ENCODE data around the gene DPYSL4.

Gene DPYSL4

DNA sequence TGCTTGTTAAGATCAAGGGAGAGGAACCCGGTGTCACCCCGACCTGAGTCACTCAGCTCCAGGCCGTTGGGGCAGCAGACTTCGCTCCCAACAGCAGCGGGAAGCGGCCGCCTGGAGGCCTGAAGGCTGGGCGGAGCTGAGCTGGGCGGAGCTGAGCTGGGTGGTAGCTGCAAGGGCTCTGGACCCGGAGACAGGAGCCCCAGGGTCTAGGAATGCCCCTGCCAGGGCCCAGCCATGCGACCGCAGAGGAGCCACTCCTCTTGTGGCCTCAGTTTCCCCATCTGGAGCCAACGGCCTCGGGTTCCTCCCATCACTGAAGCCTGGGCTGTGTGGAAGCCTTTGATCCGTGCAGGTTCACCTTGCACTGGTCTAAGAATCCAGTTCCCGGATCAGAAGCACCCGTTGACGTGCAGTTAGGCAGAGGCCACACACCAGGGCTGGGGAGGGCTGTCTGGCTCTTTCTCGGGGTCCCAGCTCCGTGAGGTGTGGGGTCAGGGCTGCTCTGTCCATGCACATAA is 21.9 kb upstream of the DPYSL4 start:
- no peak for DNase-seq

DNA sequence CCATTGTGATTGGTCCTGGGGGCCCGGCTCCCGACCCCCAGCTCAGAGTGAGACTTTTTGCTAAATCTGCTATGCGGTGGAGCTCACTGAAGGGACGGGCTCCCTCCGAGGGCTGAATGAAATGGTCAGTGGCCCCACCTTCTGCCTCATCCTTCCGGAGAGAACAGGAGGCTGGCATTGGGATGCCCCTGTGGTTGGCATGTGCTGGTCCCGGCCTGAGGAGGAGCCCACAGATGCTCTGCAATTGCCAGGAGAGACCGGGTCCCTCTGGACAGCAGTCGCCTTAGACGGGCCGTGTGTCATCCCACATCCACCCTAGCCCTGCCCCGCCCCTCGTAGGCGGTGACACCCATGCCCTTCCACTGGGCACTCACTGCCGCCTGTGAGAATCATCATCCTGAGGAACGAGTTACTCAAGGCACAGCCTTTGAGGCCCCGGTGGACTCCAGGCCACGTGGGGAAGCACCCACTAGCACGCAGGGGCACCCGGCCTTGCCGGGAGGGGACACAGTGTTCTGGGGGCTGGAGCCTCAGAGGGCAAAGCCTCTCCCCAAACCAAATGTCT is 21.2 kb upstream of the DPYSL4 start:
- no peak for DNase-seq

DNA sequence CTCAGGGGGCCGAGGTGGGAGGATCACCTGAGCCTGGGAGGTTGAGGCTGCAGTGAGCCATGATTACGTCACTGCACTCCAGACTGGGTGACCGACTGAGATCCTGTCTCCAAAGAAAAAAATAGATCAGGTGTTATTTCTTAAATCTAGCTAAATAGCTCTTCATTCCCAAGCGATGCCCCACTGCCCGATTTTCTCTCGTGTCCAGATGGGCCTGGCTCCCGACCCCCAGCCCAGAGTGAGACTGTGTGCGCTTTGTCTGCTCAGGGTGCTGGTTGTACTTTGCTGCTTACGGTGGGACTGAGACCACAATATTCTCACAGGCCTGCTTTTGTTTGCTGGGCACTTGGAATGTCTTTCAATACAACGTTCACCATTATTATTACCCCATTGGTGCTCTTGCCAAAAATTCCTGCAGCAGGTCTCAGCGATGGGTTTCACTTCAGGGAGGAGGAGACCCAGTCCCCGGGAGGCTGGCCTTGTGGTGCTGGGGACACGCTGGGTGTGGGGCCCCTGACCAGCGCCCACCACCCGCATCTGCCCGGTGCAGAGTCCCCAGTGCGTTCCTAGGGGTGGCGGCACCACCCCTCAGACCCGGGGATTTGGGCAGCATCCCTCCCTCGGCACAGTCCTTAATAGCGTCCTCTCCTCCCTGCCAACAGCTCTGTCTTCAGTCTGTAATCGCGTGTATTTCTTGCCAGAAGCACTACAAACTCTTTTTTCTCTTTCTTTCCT is 20.4 kb upstream of the DPYSL4 start:
- no peak for DNase-seq

DNA sequence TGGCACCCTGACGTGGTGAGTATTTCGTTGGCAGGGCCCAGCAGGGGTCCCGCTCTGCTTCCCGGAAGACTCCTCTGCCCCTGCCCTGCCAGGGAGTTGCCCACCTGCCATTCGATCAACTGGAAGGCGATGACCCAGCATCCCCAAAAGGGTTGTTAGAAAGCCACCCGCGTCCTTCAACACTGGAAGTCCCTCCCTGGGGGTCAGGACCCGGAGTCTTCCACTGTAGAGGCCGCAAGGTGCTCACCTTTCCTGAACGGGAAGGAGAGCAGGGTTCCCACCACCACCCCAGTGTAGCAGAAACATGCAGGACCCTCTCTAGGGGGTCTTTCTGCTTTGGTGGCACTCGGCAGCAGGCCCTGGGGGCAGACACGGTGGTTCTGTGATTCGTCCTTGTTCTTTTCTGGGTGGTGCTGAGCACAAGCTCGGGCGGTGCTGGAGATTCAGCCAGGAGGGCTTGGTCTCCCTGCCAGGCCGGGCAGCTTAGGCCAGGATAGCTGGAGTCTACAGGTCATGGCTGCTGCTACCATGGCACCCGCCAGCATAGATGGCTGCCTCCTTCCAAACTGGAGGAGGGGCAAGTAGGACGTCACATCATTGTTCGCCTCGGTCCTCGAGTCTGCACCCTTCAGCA is 19.6 kb upstream of the DPYSL4 start:
- DNase-seq: no peak

DNA sequence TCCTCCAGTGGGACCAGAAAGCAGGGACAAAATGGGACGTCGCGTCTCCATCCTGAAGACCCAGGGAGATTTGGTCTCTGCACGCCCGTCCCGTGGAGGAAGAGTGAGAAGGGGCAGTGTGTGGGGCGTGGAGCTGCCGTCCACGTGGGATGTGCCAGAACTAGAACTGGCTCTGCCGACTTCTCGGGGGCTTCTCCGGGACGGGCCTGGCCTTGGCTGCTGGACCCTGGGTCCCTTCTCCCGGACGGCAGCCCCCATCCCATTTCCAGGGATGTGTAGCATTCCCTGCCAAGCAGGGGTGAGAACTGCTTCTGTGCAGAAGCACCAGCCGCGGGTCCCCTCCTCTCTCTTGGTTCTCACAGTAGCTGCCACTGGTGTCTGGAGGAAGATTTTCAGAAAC is 18.8 kb upstream of the DPYSL4 start:
- DNase-seq: no peak

DNA sequence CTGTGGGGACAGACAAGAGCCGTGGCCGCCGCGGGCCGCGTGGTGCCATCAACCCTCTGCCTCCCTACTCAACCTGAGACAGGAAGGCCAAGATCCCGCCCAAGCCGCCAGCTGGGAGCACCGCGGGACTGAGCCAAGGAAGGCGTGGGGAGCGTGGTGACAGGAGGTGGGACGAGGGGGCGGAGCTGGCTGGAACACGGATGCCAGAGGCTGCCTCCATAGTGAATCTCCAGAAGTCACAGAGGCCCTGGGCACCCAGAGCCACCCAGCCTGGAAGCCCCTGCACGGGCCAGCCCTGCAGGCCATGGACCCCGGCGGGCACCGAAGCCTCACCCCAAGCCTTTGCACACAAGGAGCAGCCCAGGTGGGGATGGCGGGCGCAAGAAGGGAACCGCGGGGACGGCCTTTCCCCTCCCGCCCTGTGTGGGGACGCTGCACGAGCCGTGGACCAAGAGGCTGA is 18.1 kb upstream of the DPYSL4 start:
- DNase-seq: no peak

DNA sequence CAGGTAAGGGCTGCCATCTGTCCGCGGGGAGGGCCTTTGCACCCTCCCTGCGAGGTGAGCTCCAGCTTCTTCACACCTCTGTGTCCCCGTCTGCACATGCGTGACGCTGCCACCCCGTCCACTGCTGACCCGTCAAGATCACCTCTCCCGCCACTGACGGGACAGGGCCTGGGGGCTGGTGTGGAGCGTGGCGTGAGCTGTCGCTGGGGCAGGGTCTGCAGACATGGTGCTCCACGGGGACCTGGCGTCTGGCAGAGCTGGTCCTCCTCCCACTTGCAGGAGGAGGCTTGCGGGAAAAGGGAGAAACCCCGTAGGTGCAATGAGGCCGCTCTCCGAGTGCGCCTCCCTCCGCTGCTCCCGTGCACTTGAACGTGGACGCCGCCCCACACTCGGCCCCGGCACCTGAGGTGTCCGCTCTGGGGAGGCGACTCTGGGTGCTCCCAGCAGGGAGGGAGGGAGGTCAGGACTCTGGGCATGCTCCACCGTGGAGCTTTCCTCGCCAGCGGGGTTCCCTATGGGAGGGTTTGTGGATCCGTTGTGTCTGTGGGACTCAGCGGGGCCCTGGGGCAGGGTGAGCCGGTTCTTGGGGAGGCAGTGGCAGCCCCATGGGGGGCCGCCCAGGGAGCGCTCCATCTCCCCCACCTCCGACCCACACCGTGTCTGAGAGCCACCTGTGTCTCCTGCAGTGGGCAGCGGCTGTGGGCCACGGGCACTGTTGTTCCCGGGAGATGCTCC is 17.6 kb upstream of the DPYSL4 start:
- no peak for DNase-seq

DNA sequence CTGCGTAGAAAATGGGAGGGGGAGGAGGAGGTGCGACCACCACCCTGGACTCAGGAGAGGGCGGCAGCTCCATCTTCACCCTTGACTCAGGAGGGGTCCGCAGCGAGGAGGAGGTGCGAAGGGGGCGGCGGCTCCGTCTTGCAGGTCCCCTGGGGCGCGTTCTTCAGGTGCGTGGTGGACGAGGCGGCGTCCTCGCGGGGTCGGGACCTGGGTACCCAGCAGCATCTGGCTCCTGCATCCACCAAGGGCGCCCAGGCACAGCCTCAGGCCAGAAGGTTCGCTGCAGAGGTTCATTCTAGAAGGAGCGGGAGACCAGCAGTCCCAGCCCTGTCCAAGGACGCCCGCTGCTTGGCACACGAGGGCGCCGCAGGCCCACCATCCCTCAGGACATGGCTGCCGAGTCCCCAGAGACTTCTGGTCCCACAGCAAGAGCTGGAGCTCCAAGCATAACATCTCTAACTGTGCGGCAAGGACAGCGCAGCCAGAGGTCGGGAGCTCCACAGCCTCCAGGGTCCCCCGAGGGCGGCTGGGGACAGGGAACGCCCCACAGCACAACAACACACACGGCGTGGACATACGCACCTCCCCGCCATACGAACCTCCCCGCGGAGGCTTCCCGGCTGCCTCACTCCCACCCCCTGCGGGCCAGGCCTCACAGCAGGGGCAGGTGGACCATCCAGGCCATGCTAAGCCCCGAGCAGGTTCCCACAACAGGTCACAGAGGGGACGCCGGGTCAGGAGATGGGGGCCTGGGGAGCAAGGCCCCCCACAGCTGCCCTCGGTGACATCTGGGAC is 16.8 kb upstream of the DPYSL4 start:
- no peak for DNase-seq

DNA sequence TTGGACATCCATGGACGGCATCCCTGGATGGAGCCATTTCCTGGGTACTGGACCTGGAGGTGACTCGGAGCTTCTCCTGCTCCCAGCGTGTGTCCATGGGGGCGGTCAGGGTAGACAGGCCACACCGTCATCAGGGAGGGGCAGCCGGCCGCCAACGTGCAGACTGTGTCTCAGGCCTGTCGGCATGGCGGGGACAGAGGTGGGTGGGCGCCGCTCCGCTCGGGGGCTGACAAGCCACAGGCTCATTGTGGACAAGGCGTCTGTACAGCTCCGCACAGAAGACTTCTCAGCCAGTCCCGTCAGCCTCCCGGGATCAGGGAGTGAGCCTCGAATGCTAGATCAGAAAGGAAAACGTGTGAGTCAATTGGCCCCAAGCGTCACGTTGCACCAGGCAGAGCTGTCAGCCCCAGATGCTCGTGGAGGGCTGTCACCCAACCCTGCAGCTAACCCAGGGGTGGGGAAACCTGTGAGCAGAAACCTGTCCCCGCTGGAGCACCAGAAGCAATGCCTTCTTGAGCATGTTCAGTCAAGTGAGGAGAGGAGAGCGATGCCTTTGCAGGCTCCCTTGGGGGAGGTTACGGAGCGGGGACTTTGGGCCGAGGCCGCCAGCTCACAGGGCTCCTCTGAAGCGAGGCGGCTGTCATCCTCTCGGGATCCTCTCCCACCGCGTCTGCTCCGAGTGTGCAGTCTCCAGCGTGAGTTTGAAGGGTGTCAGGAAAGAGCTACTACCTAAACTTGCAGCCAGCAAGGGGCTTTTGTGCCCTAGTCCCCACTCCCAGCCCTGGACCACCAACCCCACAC is 16.0 kb upstream of the DPYSL4 start:
- DNase-seq: no peak

DNA sequence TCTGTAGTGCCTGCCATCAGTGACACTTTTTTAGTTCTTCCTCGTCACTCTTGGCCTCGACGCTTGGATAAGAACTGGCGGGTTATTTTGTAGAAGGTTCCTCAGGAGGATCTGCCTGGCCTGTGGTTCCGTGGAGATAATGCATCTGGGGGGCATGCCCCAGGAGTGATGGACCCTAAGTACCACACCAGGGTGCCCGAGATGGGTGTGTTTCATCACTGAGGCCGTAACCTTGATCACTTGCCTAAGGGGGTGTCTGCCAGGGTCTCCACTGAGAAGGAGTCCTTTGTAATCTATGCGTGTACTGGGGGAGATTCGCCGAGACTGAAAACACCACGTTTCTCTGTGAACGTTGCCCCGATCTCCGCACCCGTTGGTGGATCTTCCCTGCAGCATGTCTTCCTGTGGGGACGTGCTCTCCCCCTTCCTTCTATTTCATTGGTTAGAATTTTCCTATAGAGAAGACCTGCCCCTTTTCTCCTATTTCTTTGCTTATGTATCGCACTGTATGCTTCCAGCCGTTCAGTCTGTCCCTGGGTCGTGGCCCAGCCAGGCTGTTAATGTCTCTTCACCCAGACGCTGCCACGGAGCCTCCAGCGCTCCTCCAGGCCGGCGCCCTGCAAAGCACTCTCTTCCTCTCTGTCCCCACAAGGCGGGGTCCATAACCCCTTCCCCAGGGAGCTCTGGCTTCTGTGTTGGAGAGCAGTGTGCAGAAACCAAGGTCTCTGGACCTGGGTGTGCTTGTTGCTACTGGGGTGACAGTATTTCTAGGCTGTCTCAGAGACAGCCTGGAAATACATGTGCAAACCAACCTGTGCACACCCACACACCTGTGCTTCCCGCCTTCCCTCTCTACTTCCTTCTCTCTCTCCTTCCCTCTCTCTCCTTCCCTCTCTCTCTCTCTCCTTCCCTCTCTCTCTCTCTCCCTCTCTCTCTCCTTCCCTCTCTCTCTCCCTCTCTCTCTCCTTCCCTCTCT is 14.4 kb upstream of the DPYSL4 start:
- DNase-seq: no peak

DNA sequence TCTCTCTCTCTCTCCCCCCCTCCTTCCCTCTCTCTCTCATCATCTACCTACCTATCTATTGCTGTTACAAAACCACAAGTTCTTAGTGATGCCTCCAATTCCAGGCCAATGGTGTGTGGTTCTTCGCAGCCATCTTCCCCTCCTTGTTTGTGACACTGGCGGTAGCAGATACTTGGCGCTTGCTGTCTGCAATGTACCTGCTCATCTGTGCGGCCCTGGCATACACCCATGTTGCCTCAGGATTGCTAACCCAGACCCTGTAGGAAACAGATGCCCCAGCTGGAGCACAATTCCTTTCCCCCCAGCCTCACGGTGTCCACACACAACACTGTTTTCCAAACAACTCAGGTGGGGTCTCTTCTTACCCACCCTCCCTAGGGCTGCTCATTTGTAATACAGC is 13.6 kb upstream of the DPYSL4 start:
- no peak for DNase-seq

DNA sequence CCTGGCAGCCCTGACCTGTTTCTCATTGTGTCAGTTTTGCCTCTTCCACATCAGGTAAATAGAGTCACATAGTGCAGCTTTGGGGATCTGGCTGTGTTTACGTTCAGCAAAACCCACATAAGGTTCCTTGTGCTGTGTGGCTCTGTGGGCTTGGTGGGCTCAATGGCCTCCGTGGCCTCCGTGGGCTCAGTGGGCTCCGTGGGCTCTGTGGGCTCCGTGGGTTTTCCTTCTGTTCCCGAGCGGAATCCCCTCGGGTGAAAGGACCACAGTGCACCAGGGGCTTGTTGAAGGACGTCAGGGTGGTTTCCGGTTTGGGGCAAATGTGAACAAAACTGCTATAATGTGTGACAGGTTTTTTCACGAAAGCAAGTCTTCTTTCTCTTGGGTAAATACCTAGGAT is 12.5 kb upstream of the DPYSL4 start:
- no peak for DNase-seq

DNA sequence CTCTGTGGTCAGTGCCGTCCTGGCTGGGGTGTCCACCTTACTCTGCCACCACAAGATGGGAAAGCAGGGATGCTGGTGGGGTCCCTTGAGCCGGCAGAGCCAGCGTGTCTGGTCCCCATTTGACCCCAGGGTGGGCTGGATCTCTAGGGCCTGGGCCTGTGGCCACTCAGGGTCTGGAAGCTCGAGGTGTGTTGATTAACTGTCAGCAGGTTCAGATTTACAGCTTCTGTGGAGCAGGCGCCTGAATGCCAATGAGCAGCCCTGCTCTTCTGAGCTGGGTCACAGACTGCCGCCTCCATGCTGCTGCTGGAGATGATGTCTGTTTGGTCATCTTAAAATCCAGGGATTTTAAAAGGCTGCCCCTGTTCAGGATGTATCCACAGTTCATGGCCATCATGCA is 11.3 kb upstream of the DPYSL4 start:
- DNase-seq: no peak

DNA sequence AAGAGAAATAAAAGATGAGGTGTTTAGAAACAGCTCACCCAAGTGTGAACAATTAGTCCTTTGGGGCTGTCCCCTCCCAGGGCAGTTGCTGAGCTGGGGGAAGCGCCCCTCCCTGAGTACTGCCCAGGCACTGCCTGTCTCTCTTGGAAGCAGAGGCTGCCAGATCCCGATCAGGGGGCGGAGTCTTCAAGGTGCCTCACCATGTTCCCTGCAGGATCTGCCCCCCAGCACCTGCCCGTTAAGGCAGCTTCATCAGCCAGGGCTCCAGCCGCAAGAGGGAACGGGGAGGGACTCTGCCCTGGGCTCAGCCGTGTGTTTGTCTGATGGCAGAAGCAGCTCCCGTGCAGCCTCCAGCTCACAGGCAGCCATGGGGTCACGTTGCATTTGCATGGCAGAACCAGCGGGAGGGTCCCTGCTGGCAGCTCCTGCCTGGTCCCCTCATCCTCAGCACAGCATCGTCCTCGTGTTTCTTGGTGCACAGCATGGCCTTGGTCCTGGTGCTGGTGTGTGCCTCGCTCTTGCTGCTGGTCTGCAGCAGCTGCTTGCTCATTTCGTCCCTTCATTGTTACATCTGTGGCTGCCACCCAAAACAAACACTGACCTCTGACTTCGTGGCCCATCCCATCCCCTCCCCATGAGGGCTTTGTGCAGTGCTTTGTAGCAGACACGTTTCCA is 10.7 kb upstream of the DPYSL4 start:
- DNase-seq: no peak

DNA sequence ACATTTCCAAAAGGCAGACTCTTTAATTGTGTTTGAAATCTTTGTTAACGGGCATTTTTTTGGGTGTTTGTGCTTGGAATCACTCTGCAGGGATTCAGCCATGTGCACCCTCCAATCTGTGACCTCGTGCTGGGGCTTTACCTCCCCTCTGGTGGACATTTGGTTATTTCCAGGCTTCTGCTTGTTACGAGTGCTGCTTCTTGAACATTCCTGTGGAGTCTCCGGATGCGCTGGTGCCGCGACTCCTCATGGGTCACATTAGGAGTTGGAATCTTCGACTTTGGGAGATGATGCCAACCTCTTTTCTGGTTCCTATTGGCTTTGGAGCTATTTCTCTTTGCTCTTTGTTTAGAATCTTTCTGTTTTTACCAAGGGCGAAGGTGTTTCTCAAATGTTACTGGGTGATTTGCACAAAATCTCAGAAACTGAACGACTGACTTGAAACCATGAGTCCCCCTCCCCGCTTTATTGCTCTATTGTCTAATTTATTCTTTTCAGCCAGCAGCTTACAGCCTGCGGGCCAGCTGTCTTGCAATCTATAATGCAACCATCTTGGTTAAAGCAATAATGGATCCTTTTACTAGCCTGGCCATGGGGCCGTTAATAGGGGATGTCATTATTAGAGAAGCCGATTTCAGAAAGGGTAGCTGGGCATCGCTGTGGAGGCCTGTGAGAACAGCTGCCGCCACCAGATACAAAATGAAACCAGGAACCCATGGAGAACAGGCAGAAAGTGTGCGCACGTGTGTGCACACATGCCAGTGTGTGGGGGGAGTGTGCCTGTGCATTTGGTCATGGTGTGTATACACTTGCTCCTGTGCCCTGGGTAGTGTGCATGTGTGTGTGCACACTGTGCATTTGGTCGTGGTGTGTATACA is 9.9 kb upstream of the DPYSL4 start:
- no peak for DNase-seq

DNA sequence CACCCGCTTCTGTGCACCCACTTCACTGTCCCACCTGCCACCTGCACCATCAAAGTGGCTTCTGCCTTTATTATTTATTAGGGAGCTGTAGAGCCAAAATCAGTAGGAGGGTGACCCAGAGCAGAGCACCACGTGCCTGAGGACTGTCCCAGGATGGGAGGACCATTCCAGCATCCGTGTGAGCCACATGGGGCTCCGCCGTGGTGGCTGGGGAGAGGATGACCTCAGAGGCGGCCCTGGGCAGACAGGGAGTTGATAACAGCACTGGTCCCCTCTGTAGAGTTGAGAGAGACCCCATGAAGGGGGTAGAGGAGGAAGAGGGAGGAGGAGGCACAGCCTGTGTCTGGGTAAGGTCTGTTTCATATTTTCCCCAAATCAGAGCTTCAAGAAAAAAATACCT is 8.7 kb upstream of the DPYSL4 start:
- no peak for DNase-seq

DNA sequence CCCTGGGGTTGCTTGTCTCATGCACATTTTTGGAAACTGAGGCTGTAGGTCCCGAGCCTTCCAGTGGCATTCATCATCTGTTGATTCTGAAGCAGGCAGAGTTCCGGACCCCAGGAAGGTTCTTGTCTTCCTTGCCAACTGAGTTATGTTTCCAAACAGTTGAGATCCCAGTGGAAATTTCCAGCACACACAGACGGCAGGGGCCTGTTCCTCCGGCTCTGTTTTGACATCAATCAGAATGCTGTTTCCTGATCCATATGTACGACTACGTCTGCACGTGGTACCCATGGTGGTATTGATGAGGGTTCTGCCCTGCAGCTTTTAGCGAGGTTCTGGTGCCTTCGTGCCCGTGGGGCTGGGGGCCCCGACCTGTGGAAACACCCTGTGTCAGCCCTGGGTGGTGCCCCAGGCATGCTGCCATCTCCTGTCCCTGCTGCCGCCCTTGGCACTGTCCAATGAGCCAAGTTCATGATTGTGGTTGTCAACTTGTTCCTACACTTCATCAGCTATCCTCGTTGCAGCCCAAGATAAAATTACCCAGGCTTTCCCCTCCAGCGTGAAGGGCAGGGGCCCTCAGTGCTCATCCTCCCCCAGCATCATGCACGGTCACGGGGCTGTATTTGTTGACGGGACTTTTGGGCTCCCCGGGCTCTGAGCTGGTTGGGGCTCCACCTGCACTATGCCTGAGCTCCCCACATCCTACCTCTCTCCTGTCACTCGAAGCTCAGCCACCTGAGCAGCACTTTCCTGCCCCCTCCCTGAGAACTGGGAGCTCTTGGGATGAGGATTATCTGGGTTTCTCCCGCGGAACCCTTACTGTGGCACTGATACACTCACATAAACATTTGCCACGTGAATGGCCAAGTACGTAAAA is 7.8 kb upstream of the DPYSL4 start:
- DNase-seq: no peak

Measured in activated CD4-positive, alpha-beta T cell treated with anti-CD3 and anti-CD28 coated beads, Interleukin-2, amount 50 U/mL, for 48 hours (primary cell).